GM18951 (cell line): ENCODE measurements around the gene UTY.

Source experiments
- POLR2A ChIP-seq: IDR thresholded peaks from 4 replicates; pipeline ENCODE4 v1.6.1; 2011; ENCODE audit warnings: mild to moderate bottlenecking; ENCODE audit not compliant: insufficient read length, insufficient read depth; ENCODE audit errors: extremely low read depth
- in situ Hi-C: fragments of 300-500 bp; cut with MboI; formaldehyde crosslinking; loops from one replicate; pipeline ENCODE4 v1.12.0; 2022; ENCODE audit warnings: low sequenced_read_pairs, mixed read lengths, inconsistent platforms; ENCODE audit not compliant: unreplicated experiment

UTY gene

DNA sequence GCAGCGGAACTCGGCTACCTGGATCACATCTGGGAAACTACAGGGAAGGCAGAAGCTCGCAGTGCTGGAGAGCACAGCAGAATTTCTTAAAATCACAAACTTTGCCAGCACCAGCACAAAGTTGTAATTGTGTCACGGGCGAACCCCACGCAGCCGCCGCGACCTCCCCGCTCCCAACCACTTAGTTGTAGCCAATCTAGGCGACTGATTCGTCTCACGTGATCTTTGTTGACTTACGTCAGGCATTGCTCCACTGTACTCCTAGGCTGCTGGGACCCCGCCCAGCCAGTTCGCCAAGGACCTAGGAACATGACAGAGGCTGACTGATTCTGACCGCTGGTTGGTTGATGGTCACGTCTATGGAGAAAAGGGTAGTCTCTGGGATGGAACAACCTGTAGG is at the start of gene UTY:
TSS of gene UTY (minus strand) at position 206 of the 400 bp plus-strand sequence. CDS start 368 bp downstream, outside the sequence.
- TF ChIP-seq POLR2A = no peak
- in situ Hi-C loops = no loop called here

DNA sequence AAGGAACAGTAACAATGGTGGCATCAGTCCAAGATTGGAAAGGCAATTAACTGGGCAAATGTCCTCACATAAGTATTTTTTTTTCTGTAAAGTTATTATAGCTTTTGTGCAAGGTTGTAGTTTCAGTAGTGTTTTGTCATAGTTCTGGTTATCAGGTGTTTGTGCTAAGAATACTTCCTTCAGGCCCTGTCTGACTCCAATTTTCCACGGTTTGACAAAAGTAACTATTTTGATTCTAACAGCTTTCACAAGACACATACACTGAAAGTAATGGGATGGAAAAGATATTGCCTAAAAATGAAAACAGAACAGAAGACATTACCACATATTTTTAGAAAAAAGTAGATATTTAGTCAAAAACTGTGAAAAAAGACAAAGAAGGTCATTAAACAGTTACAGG is 40.6 kb upstream of the UTY start:
- TF ChIP-seq POLR2A = no peak
- in situ Hi-C loops = no loop called here

DNA sequence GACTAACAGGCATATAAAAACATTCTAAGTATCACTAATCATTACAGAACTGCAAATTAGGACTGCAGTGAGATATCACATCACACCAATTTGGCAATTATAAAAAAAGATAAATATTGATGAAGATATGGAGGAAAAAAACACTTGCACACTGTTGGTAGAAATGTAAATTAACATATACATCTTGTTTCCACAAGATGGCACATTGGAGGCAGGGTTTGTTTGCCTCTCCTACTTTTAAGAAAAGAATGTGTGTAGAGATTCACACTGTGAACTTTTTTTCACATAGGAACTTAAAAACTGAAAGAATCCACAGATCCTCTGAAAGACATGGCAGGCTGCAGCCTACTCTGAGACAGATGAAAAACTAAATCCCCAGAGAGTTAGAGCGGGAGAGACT is 21.4 kb upstream of the UTY start:
- no peak for TF ChIP-seq POLR2A

DNA sequence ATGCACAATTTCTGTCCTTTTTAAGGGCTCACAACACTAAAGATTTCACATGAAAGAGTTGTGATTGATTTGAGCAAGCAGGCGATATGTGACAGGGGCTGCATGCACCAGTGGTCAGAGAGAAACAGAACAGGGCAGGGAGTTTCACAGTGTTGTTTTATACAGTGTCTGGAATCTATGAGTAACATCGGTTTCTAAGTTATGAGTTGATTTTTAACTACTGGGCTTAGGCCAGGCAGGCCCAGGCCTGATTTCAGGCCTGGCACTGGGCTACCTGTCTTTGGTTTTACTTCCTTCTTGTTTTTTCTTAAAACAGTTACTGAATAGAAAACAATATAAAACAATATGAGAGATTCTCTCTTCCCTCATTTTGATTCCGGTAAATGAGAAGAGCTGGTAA is 13.9 kb upstream of the UTY start:
- TF ChIP-seq POLR2A = no peak
- in situ Hi-C loops = no loop called here

More for the DNA sequence above, 21.4 kb upstream of the UTY start:
- in situ Hi-C loops = no loop called here

DNA sequence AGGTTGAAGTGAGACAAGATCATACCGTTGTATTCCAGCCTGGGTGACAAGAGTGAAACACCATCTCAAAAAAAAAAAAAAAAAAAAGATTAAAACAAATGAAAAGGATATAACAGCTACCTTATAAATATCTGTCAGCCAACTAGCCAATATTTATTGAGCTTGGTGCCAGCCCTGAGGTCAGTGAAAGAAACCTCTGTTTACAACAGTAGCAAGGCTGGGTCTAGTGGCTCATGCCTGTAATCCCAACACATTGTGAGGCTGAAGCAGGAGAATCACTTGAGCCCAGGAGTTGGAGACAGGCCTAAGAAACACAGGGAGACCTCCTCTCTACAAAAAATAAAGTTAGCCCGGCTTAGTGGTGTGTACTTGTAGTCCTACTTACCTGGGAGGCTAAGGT is 12.6 kb upstream of the UTY start:
- TF ChIP-seq POLR2A = no peak
- in situ Hi-C loops = no loop called here

DNA sequence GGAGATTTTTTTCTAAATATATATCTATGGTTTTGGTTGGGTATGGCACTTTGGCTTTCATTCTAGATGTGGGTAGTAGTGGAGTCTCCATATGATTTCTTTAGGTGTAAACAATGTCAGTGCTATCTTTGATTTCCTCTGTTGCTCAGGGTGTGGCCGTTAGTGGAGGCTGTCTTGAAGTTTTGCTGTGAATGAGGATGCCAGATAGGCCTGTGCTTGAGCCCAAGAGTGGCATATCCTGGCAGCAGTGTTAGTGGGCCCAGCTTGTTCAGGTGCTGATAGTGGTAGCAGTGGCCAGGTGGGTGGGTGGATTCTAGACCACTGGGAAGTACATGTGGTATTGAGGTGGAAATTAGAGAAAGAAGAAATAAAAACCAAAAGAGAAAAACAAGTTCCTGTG is 8.9 kb upstream of the UTY start:
- no peak for TF ChIP-seq POLR2A
- in situ Hi-C loops = no loop called here

DNA sequence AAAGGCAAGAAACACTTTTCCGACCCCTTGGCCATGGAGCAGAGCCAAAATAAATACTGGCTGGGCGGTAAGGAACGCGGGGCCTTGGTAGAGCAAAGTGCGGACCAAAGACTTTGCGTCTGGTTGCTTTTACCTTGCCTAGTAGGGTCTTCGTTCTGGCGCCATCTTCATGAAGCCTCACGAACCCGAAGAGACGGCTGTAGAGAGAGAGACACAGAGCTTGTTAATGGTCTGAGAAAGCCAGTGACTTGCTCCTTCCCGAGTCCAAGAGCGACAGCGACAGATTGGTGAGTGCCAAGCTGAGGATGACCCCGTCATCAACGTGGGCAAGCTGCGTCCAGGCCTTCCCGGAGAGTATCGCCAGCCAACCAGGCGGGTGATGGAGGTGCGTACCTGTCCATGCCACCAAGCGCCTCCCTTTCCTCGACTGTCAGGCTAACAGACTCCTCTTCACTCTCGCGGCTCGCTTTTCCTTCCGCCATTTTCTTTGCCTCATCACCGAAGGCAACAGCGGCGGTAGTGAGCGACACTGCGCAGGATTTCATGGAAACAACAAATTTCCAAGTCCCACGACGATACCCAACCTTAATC is 617 bp downstream of the UTY start:
- in situ Hi-C loops = no loop called here

DNA sequence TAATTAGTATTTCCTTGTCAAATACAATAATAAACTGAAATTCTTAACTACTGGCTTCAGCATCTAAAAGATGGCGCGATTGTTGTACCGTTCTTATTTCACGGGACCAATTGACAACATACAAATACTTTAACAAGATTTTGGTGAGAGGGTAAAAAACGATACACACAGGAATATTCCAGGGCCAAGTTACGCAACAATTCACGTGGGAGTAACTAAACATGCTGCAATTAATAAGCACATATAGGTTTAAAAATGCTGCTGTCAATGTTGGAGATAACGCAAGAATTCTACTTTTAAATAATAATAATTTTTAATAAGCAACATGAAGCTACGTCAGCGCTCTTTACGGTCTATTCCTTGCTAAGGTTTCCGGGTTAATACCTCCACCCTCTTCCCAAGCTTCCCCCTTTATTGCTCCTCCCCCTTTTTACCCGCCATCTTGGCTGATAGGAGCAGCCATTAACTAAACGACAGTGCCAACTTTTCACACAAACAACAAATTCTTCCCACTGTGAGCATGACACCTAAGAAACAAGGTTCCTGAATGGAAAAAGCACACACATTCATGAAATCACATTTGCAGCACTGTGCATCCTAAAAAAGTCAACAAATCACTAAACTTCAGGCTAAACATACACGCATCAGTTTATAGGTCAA is 1.6 kb downstream of the UTY start:
- in situ Hi-C loops = no loop called here
- TF ChIP-seq POLR2A = no peak

More for the DNA sequence above, 617 bp downstream of the UTY start:
- TF ChIP-seq POLR2A = no peak

DNA sequence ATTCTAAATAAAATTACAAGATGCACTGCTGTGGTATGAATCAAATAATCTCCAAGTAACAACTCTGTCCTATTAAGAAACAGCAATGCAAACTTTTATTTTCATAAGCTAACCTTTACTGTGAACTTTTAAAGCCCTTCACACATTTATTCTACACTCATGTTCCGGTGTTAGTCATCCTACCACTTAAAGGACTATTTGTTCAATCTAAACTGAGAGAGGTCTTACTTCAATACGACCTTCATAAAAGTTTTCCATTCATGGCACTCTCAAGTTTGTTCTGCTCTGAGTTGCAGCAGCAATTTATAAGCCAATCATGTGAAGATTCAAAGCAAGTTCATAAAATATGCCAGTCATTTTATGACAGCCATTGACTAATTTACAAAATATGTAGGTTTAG is 4.8 kb downstream of the UTY start:
- in situ Hi-C loops = no loop called here
- no peak for TF ChIP-seq POLR2A

DNA sequence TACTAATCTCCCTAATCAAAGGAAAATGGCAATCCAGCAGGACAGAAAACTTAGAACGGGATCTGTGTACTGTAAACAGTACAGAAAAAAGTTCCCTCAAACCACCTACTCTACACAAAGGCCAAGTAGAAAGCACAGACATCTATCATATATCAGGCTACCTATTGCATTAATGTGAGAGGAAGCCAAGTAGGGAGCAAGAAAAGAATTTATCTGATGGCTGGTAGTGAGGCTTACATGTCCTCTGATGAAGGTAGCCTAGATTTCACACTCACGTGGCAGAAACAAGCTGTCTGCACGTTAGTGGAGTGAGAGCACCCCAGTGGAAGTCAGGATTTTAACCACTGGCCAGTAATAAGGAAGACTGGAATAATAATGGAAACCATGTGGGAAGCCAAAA is 28.3 kb downstream of the UTY start:
- TF ChIP-seq POLR2A = no peak
- in situ Hi-C loops = no loop called here

DNA sequence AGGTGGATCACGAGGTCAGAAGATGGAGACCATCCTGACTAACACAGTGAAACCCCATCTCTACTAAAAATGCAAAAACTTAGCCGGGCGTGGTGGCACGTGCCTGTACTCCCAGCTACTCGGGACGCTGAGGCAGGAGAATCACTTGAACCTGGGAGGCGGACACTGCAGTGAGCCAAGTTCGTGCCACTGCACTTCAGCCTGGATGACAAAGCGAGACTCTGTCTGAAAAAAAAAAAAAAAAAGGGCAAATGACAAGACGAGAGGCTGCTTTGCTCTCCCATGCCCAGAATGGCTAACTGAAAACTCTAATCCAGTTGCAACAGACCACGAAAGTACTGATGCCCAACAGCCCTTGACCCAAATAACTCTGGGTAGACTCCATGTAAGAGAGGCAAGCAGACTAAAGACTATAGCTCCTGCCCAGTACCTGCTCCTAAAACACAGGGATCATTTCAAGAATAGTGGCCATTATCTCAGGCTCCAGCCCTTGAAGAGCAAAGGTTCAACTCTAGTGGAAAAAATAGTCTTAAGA is 29.2 kb downstream of the UTY start:
- no peak for TF ChIP-seq POLR2A
- in situ Hi-C loops = no loop called here

DNA sequence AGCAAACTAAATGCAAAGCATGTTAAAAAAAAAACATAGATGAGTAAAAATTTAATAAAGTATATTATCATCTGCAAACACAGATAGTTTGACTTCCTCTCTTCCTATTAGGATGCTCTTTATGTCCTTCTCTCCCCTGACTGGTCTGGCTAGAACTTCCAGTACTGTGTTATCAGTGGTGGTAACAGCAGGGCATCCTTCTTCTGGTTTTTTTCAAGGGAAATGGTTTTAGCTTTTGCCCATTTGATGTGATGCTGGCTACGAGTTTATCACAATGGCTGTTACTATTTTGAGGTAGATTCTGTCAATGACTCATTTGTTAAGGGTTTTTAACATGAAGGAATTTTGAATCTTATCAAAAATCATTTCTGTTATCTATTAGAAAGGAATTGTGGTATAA is 34.3 kb downstream of the UTY start:
- no peak for TF ChIP-seq POLR2A
- in situ Hi-C loops = no loop called here

DNA sequence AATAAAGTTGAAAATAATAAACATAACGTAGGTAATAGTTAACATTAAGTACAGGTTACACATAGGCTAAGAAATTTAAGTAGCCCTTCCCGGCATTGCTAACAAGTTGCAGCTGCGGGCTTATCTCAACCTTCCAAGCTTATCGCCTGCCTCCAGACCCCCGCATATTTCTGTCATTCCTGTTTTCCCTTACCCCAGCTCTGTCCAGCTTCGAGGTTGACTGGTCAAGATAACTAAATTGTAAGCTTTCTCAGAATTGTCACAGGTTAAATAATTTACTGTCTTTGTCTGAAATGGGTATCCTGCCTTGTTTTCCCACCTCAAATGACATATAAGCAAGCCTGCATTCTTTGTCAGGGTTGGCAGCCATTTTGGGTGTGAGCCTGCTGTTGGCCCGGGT is 36.7 kb downstream of the UTY start:
- TF ChIP-seq POLR2A = no peak
- in situ Hi-C loops = no loop called here

DNA sequence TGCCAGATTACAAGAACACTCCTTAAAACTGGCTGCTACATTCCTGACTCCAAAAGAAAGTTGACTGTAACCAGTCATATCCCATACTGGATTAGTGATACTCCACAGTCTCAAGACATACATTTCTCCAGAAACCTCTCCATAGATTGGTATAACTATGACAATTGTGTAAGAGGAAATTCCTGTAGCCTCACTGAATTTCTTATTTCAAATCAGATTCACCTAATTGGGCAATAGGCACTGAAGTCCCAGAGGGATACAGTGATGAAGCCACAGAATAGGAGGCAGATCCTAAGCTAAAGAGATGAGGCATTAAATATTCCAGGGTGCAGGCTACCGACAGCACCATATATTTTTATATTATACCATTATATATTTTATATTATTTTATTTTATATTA is 39.0 kb downstream of the UTY start:
- in situ Hi-C loops = no loop called here
- no peak for TF ChIP-seq POLR2A
